OCI-M2 (cell line): ENCODE results near the gene ADCY4.
"Not testable (repeated sequence)": the region's sequence is repeated elsewhere in the genome, so short reads cannot be mapped to it uniquely, and the experiment has no call there.

Source experiments
- DNase-seq: peaks from one replicate; lab custom pipeline; 2025; ENCODE audit not compliant: unreplicated experiment; lab: John Stamatoyannopoulos, UW

The ADCY4 gene

GRCh38 chr14:24334431-24335291 is at the start of gene ADCY4:
Gene ADCY4 (minus strand): TSS chr14:24335071. CDS start chr14:24334652, 419 bp downstream.
- no peak for DNase-seq

- DNase-seq, result no peak
Observed at GRCh38 chr14:24384169-24384568, 49.3 kb upstream of the ADCY4 start.

- no peak for DNase-seq
Observed at GRCh38 chr14:24382064-24382371, 47.1 kb upstream of the ADCY4 start.

GRCh38 chr14:24381363-24382063 is 46.6 kb upstream of the ADCY4 start:
- no peak for DNase-seq

- DNase-seq, result no peak
Observed at GRCh38 chr14:24379907-24380730, 45.2 kb upstream of the ADCY4 start.

GRCh38 chr14:24378981-24379906 is 44.4 kb upstream of the ADCY4 start:
- no peak for DNase-seq

GRCh38 chr14:24378327-24378726 is 43.5 kb upstream of the ADCY4 start:
- DNase-seq, result no peak

- DNase-seq, result no peak
Observed at GRCh38 chr14:24377657-24378056, 42.8 kb upstream of the ADCY4 start.

- no peak for DNase-seq
Observed at GRCh38 chr14:24377126-24377525, 42.3 kb upstream of the ADCY4 start.

- no peak for DNase-seq
Observed at GRCh38 chr14:24376448-24377070, 41.7 kb upstream of the ADCY4 start.

- DNase-seq, result no peak
Observed at GRCh38 chr14:24372701-24373416, 38.0 kb upstream of the ADCY4 start.

GRCh38 chr14:24371605-24372004 is 36.7 kb upstream of the ADCY4 start:
- DNase-seq, result not testable (repeated sequence)

GRCh38 chr14:24370748-24371147 is 35.9 kb upstream of the ADCY4 start:
- DNase-seq, result no peak

- no peak for DNase-seq
Observed at GRCh38 chr14:24369907-24370687, 35.2 kb upstream of the ADCY4 start.

GRCh38 chr14:24369463-24369862 is 34.6 kb upstream of the ADCY4 start:
- DNase-seq, result no peak

GRCh38 chr14:24368562-24369252 is 33.8 kb upstream of the ADCY4 start:
- no peak for DNase-seq

GRCh38 chr14:24368212-24368561 is 33.3 kb upstream of the ADCY4 start:
- no peak for DNase-seq

GRCh38 chr14:24367514-24368211 is 32.8 kb upstream of the ADCY4 start, which contains the start of gene NFATC4:
Gene NFATC4 (plus strand): TSS chr14:24368184. CDS start chr14:24368341, 157 bp downstream.
- peak; percentile 93 for DNase-seq
